ENCODE measurements around the gene FAM118A. TPM values are rescaled to one million over a fixed set of nuclear protein-coding genes. Genes with fewer than 3 reads are reported as not detected.
"Not testable (repeated sequence)": the region's sequence is repeated elsewhere in the genome, so short reads cannot be mapped to it uniquely, and the experiment has no call there.

FAM118A gene
- total RNA-seq (2014; rRNA removed; shearing (Covaris generic)) (20.3 and 22.0 TPM in 2 replicates), polyA plus RNA-seq (2016; fragmentation: Nextera tagmentation; extraction: Ambion mirVana) (9.8 and 11.9 TPM in 2 replicates)
- long read RNA-seq, partial matches to known transcripts, result 1 of 18 reads
- long read RNA-seq, other reads (novel, unspliced or antisense), result 17 of 18 reads

DNA sequence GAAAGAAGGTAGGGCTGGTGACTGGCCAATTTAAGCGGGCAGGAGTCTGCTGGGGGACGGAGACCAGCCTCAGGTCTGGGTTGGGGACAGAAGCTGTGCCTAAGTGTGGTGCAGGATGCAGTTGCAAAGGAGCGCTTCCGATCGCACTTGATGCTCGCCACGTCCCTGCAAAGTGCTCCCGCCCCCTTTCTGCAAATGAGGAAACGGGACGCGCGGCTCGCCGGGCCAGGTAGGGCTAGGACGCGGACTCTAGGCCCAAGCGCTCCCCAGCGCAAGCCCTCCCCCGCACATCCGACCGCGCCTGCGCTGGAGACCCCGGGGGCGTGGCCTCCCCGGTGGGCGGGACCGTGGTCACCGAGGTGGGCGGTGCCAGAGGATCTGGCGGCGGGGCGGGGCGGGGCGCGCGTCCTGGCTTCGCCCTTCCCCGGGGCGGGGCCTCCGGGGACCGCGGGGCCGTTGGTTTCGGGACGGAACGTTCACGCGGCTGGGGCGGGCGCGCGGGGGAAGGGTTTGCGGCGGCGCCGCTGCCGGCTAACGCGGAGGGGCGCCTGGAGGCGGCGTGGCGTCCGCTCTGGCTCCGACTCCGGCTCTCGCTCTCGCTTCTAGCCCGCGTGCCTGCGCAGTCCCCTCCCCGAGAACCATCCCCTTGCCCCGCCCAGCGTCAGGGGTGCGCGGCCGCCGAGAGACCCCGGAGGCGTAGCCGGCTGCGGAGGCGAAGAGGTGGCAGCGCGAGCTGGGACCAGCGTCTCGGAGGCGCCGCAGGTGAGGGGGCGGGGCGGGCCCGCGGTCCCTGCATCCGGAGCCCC is at the start of gene FAM118A:
FAM118A (plus strand) TSS at position 513 of the 806 bp plus-strand sequence. CDS start 12,446 bp downstream, outside the sequence.
- peaks cover 23% of the 10 kb centered on the region for H3K27me3 Mint-ChIP-seq (ENCODE audit: insufficient read depth, low read depth, poor library complexity)
- Histone ChIP-seq H3K4me1 (ENCODE audit: insufficient read depth) (peaks cover 20% of the 10 kb centered on the region), H3F3A (replicated peaks; ENCODE audit: low read depth) (peaks cover 14% of the 10 kb centered on the region), H3K27me3 (ENCODE audit: insufficient read depth) (no peaks in the 10 kb centered on the region; the same call in 1 of the 2 replicates), H3K4me2 (peak within 1 kb of the TSS; percentile 97), H2AFZ (peak within 1 kb of the TSS; percentile 98), H3K4me3 (peak within 1 kb of the TSS; percentile 95), H3K79me2 (replicated peaks; ENCODE audit: insufficient read depth) (peaks cover 41% of the 10 kb centered on the region), H3K36me3 (ENCODE audit: insufficient read depth) (no peaks in the 10 kb centered on the region), H4K20me1 (replicated peaks; ENCODE audit: insufficient read depth) (peaks cover 12% of the 10 kb centered on the region), H3K9me2 (ENCODE audit: insufficient read depth) (0 out of 2 replicates have a peak, but pooled peaks cover 3% of the 10 kb centered on the region), H3K27ac (ENCODE audit: low read depth) (peak within 1 kb of the TSS; percentile 92)
- TF ChIP-seq POLR2AphosphoS5 (IDR thresholded peaks at IDR 0.05; ENCODE audit: low read depth) (peak; percentile 76), STAT1 (IDR thresholded peaks at IDR 0.05; ENCODE audit: unreplicated experiment) (peak; percentile 63), EZH2phosphoT487 (IDR thresholded peaks at IDR 0.05; ENCODE audit: unreplicated experiment) (no peak), CREB1 (CRISPR knock-in tag; IDR thresholded peaks at IDR 0.05; ENCODE audit: low read depth) (peak; percentile 71), ETS1 (IDR thresholded peaks at IDR 0.05) (peak; percentile 44; the same call in 1 of the 2 replicates), NANOG (IDR thresholded peaks at IDR 0.05; ENCODE audit: borderline replicate concordance) (no peak)
- TF ChIP-seq, protein P1, sequence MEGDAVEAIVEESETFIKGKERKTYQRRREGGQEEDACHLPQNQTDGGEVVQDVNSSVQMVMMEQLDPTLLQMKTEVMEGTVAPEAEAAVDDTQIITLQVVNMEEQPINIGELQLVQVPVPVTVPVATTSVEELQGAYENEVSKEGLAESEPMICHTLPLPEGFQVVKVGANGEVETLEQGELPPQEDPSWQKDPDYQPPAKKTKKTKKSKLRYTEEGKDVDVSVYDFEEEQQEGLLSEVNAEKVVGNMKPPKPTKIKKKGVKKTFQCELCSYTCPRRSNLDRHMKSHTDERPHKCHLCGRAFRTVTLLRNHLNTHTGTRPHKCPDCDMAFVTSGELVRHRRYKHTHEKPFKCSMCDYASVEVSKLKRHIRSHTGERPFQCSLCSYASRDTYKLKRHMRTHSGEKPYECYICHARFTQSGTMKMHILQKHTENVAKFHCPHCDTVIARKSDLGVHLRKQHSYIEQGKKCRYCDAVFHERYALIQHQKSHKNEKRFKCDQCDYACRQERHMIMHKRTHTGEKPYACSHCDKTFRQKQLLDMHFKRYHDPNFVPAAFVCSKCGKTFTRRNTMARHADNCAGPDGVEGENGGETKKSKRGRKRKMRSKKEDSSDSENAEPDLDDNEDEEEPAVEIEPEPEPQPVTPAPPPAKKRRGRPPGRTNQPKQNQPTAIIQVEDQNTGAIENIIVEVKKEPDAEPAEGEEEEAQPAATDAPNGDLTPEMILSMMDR (conservative IDR thresholded peaks at IDR 0.05; ENCODE audit: low read depth in 2 of 2), result 0 out of 4 replicates have a peak, but pooled peaks of 1 of the 2 experiments have one; percentile 17
- H3K4me1 Mint-ChIP-seq, result peaks cover 30% of the 10 kb centered on the region
- H3K36me3 Mint-ChIP-seq (ENCODE audit: low read depth), result peaks cover 6% of the 10 kb centered on the region; the same call in 2 of the 3 replicates
- peak within 1 kb of the TSS; percentile 93 for H3K27ac Mint-ChIP-seq
- peak; percentile 95 for DNase-seq (ENCODE audit: low spot score)
- peak; percentile 88 for ATAC-seq
- H3K4me3 Mint-ChIP-seq, result peak within 1 kb of the TSS; percentile 84
- H3K9me3 Mint-ChIP-seq, result no peaks in the 10 kb centered on the region

GRCh38 chr22:45260395-45260759 is 49.4 kb upstream of the FAM118A start:
- H3K27ac Mint-ChIP-seq; ATAC-seq; H3K36me3 ChIP-seq (ENCODE audit: insufficient read depth): not testable (repeated sequence)

More at GRCh38 chr22:45260395-45260759, 49.4 kb upstream of the FAM118A start:
- DNase-seq (ENCODE audit: low spot score); H3K79me2 ChIP-seq (replicated peaks; ENCODE audit: insufficient read depth); H3K36me3 Mint-ChIP-seq (ENCODE audit: low read depth); H3K27me3 ChIP-seq (ENCODE audit: insufficient read depth); H3F3A ChIP-seq (replicated peaks; ENCODE audit: low read depth); H3K27ac ChIP-seq (ENCODE audit: low read depth); H4K20me1 ChIP-seq (replicated peaks; ENCODE audit: insufficient read depth); H3K4me3 Mint-ChIP-seq; H3K4me1 Mint-ChIP-seq; H3K4me3 ChIP-seq; H3K4me1 ChIP-seq (ENCODE audit: insufficient read depth); H2AFZ ChIP-seq; H3K9me2 ChIP-seq (ENCODE audit: insufficient read depth); H3K4me2 ChIP-seq: not testable (repeated sequence)
- H3K9me3 Mint-ChIP-seq, result peaks cover 10% of the 10 kb centered on the region
- peaks cover 18% of the 10 kb centered on the region for H3K27me3 Mint-ChIP-seq (ENCODE audit: insufficient read depth, low read depth, poor library complexity)
